GM12878 (cell line): ENCODE data around the gene C2. TPM values are rescaled to one million over a fixed set of nuclear protein-coding genes. Genes with fewer than 3 reads are reported as not detected.

Experiments
- ATAC-seq: fragments of 200-7000 bp; cut with Tn5 transposase; 3 replicates; pipeline ENCODE4 v1.9.1; 2020; ENCODE audit warnings: mild to moderate bottlenecking, moderate library complexity
- BruUV-seq: library from RNA; stranded (reverse); fragments of 400-500 nt; replicated peaks from 2 replicates; lab custom pipeline; 2021; lab: Mats Ljungman, UMichigan
- CTCF ChIA-PET: fragments of 300-600 bp; sonication (Branson Sonifier 250); formaldehyde crosslinking; extraction: SDS; loops from one replicate; lab custom pipeline; 2021; ENCODE audit warnings: inconsistent platforms; lab: Yijun Ruan, JAX
- POLR2A ChIA-PET: fragments of 350-600 bp; formaldehyde crosslinking; extraction: SDS; loops from one replicate; lab custom pipeline; 2021; ENCODE audit warnings: inconsistent platforms; lab: Charles Lee
- RAD21 ChIA-PET: fragments of 300-600 bp; sonication (Branson Sonifier 250); formaldehyde crosslinking; loops from one replicate; lab custom pipeline; 2023; ENCODE audit warnings: antibody characterized with exemption; ENCODE audit not compliant: unreplicated experiment; lab: Charles Lee
- SMC1A ChIA-PET: fragments of 300-600 bp; sonication (Branson Sonifier 250); formaldehyde crosslinking; loops from one replicate; lab custom pipeline; 2023; ENCODE audit not compliant: unreplicated experiment, uncharacterized antibody; lab: Charles Lee
- DNase-seq: peaks from one replicate; pipeline ENCODE4 v3.0.0-alpha.2; 2011; ENCODE audit warnings: low read depth, low spot score
- FAIRE-seq: peaks from 3 replicates; lab custom pipeline; 2011; peaks lifted over from hg19 to GRCh38; lab: Jason Lieb, UNC
- H2AFZ ChIP-seq: 2 replicates; pipeline ENCODE4 v1.6.0; 2011; ENCODE audit warnings: low read depth, low read length, control low read depth; ENCODE audit not compliant: control insufficient read depth
- H3K27ac ChIP-seq: 2 replicates; pipeline ENCODE4 v1.5.1; 2011; ENCODE audit warnings: control low read depth; ENCODE audit not compliant: control insufficient read depth, insufficient read depth
- H3K27me3 ChIP-seq, 2 experiments: replicated peaks in 1 of 2; 2 replicates each; pipeline versions ENCODE4 v1.6.0 to v1.6.1; 2011; ENCODE audit warnings: low read length in 1 of 2; ENCODE audit not compliant: control insufficient read depth in 2 of 2, insufficient read depth in 2 of 2
- H3K36me3 ChIP-seq, 2 experiments: 2 replicates each; pipeline ENCODE4 v1.5.1; 2011; ENCODE audit warnings: low read length in 1 of 2; ENCODE audit not compliant: control insufficient read depth in 2 of 2, insufficient read depth in 2 of 2
- H3K4me1 ChIP-seq: 2 replicates; pipeline ENCODE4 v1.6.1; 2011; ENCODE audit warnings: mild to moderate bottlenecking, low read length, moderate library complexity, mixed read lengths; ENCODE audit not compliant: control insufficient read depth, insufficient read depth
- H3K4me2 ChIP-seq: 2 replicates; pipeline ENCODE4 v1.6.0; 2011; ENCODE audit warnings: control low read depth; ENCODE audit not compliant: control insufficient read depth, insufficient read depth
- H3K4me3 ChIP-seq: fragments of 200-600 bp; sonication (generic); 2 replicates; pipeline ENCODE4 v1.5.1; 2016
- H3K79me2 ChIP-seq: 2 replicates; pipeline ENCODE4 v1.6.0; 2011; ENCODE audit warnings: low read length; ENCODE audit not compliant: control insufficient read depth, insufficient read depth
- H3K9ac ChIP-seq: 2 replicates; pipeline ENCODE4 v1.8.0; 2011; ENCODE audit warnings: low read length, control low read depth, mixed read lengths; ENCODE audit not compliant: control insufficient read depth, insufficient read depth
- H3K9me3 ChIP-seq: replicated peaks from 3 replicates; pipeline ENCODE4 v1.5.1; 2011; ENCODE audit warnings: mild to moderate bottlenecking, low read length; ENCODE audit not compliant: control insufficient read depth, insufficient read depth
- H4K20me1 ChIP-seq: 2 replicates; pipeline ENCODE4 v1.6.0; 2011; ENCODE audit not compliant: control insufficient read depth, insufficient read depth
- BMI1 ChIP-seq: fragments of 450-650 bp; IDR thresholded peaks from 2 replicates; pipeline ENCODE4 v1.6.1; 2016; ENCODE audit warnings: mild to moderate bottlenecking, moderate library complexity, borderline replicate concordance
- FOXK2 ChIP-seq: fragments of 450-650 bp; IDR thresholded peaks from 2 replicates; pipeline ENCODE4 v1.6.1; 2017; ENCODE audit warnings: mild to moderate bottlenecking, moderate library complexity
- FOXM1 ChIP-seq: IDR thresholded peaks from 2 replicates; pipeline ENCODE4 v1.6.1; 2012; ENCODE audit warnings: low read depth, mild to moderate bottlenecking, inconsistent platforms, low read length, moderate library complexity
- GABPA ChIP-seq: IDR thresholded peaks from 2 replicates; pipeline ENCODE4 v1.6.1; 2014; ENCODE audit warnings: antibody characterized with exemption, low read depth, mild to moderate bottlenecking, inconsistent platforms
- HDGF ChIP-seq: fragments of 450-650 bp; IDR thresholded peaks from 2 replicates; pipeline ENCODE4 v1.6.1; 2016; ENCODE audit warnings: antibody characterized with exemption
- IKZF1 ChIP-seq: fragments of 450-650 bp; conservative IDR thresholded peaks from 2 replicates; pipeline ENCODE4 v1.6.1; 2017; ENCODE audit warnings: antibody characterized with exemption, mild to moderate bottlenecking
- NR2C2 ChIP-seq: IDR thresholded peaks from 2 replicates; pipeline ENCODE4 v1.6.1; 2011; ENCODE audit warnings: borderline replicate concordance, low read depth; ENCODE audit not compliant: control insufficient read depth, insufficient read length
- PAX5 ChIP-seq: IDR thresholded peaks from 2 replicates; pipeline ENCODE4 v1.6.1; 2011; ENCODE audit warnings: low read depth, low read length, borderline replicate concordance
- RAD21 ChIP-seq: IDR thresholded peaks from 2 replicates; pipeline ENCODE4 v1.6.1; 2011; ENCODE audit warnings: mild to moderate bottlenecking, low read depth, low read length, moderate library complexity; ENCODE audit not compliant: insufficient read depth
- TCF3 ChIP-seq: IDR thresholded peaks from 2 replicates; pipeline ENCODE4 v1.6.1; 2012; ENCODE audit warnings: low read depth, mild to moderate bottlenecking, low read length, borderline replicate concordance; ENCODE audit not compliant: insufficient read depth
- ZBED1 ChIP-seq: IDR thresholded peaks from 2 replicates; pipeline ENCODE4 v1.6.1; 2016; ENCODE audit warnings: borderline replicate concordance
- ZBTB11 ChIP-seq: fragments of 450-650 bp; formaldehyde crosslinking; IDR thresholded peaks from 2 replicates; pipeline ENCODE4 v1.5.0; 2022; ENCODE audit warnings: mild to moderate bottlenecking, missing genetic modification characterization
- ZZZ3 ChIP-seq: IDR thresholded peaks from 2 replicates; pipeline ENCODE4 v1.6.1; 2011; ENCODE audit warnings: low read depth; ENCODE audit not compliant: control insufficient read depth, insufficient read length
- WGBS: methylation state at CpG from one replicate; pipeline ENCODE4 v1.1.6; 2016; ENCODE audit warnings: low lambda C conversion rate; ENCODE audit not compliant: insufficient replicate concordance, insufficient coverage; ENCODE audit errors: missing lambda C conversion rate; 5-methylcytosine and 5-hydroxymethylcytosine counted together
- in situ Hi-C: fragments of 300-500 bp; cut with MboI; formaldehyde crosslinking; loops from 9 replicates; pipeline ENCODE4 v1.14.3; 2018; ENCODE audit warnings: mixed read lengths
- intact Hi-C: fragments of 100-400 bp; cut with micrococcal nuclease; formaldehyde crosslinking; loops from one replicate; pipeline ENCODE4 v1.14.2; 2022; ENCODE audit not compliant: unreplicated experiment
- polyA plus RNA-seq, 11 experiments: library from polyadenylated mRNA; depleted of rRNA in 4 of 11; unstranded in 6 of 11; stranded (reverse) in 5 of 11; fragments of >200 nt; fragmentation: Nextera tagmentation in 4 of 11; fragmentation: Illumina TruSeq in 1 of 11; extraction: Ambion mirVana in 4 of 11; extraction: Trizol in 1 of 11; gene quantifications; 1 replicate in 1 of 11; 2 replicates in 10 of 11; pipeline versions ENCODE4 v1.2.1 to v1.2.3, GENCODE V29; 2011 to 2016; ENCODE audit warnings: inconsistent platforms in 2 of 11, missing spikeins in 2 of 11, low read depth in 1 of 11
- total RNA-seq, 4 experiments: library from RNA; depleted of rRNA in 3 of 4; stranded (reverse); fragments of >200 nt in 3 of 4; fragmentation: Illumina TruSeq in 1 of 4; extraction: Trizol in 1 of 4; gene quantifications; 2 replicates each; pipeline versions ENCODE4 v1.2.1 to v1.2.3, GENCODE V29; 2013 to 2021
- TF ChIP-seq, protein P1 (sequence below): IDR thresholded peaks from 2 replicates; pipeline ENCODE4 v1.6.1; 2011; ENCODE audit warnings: mild to moderate bottlenecking, low read depth, low read length, moderate library complexity; ENCODE audit not compliant: insufficient replicate concordance

The C2 gene
- total and polyA plus RNA-seq, 10 of the 15 experiments (the other 5 are each of a cell fraction or from before 2014, with no cell fraction given), result 0.06 to 0.97 (median 0.21) TPM; not detected in 5

- no peaks in the 10 kb centered on the region for H3K9me3 ChIP-seq
- H3K27ac ChIP-seq, result no peak overlapping the region
- intact Hi-C loops, result no loop called here
- ChIA-PET POLR2A (no interaction called here), CTCF (no interaction called here), RAD21 (no interaction called here), SMC1A (no interaction called here)
- no peak overlapping the region for H3K9ac ChIP-seq
- no peak overlapping the region for H2AFZ ChIP-seq
- no peaks in the 10 kb centered on the region for H3K79me2 ChIP-seq
- in situ Hi-C loops, result no loop called here
- no peak overlapping the region for H3K4me3 ChIP-seq
- ATAC-seq, result no peak
- H3K27me3 ChIP-seq, result peaks cover 0 to 2% of the 10 kb centered on the region in 2 experiments; a peak in 1 of 4 replicates
- 62% methylated on average over 16 of the region's 19 CpGs for WGBS
- no peak overlapping the region for H3K4me2 ChIP-seq
- no peak for TF ChIP-seq NR2C2
- BruUV-seq, result no TSS peak
- no peaks in the 10 kb centered on the region for H3K4me1 ChIP-seq
- no peaks in the 10 kb centered on the region for H4K20me1 ChIP-seq
- FAIRE-seq, result no peak
- no peaks in the 10 kb centered on the region for H3K36me3 ChIP-seq
- no peak for DNase-seq
Observed at GRCh38 chr6:31933537-31933936, 6.0 kb downstream of the C2 start.

DNA sequence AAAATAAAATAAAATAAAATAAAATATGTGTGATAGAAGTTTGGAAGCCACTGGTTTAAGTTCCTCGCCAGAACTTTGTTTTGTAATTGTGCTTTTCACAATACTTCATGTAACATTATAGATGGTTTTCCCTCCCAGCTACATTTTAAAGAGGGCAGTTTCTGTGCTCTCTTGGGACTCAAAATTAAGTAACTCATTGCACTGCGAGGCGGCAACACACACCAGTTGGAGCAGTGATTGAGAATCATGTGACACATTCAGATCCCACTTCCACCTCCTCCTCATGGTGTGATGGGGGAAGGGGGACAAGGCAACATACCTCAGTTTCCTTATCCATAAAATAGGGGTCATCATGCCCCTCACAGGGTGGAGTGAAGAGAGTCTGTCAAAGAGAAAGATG lies 7.5 kb downstream of the C2 start:
- no peak for FAIRE-seq
- H3K9me3 ChIP-seq, result no peaks in the 10 kb centered on the region
- ChIA-PET SMC1A (interaction anchor here (0.7 to 1.1 kb wide), 2 partner anchors 10 to 114 kb away, joined by 3 to 5 read pairs; no protein-coding TSS in a partner anchor), POLR2A (no interaction called here), RAD21 (no interaction called here), CTCF (interaction anchor here (0.7 to 1.0 kb wide), 2 partner anchors 9 to 23 kb away, joined by 3 read pairs; no protein-coding TSS in a partner anchor)
- H3K4me1 ChIP-seq, result no peaks in the 10 kb centered on the region
- no peak for DNase-seq
- no peak overlapping the region for H3K4me2 ChIP-seq
- H3K9ac ChIP-seq, result no peak overlapping the region
- WGBS, result 60% methylated on average over 3 of the region's 3 CpGs
- no peak overlapping the region for H3K4me3 ChIP-seq
- BruUV-seq, result no TSS peak
- H4K20me1 ChIP-seq, result no peaks in the 10 kb centered on the region
- no peaks in the 10 kb centered on the region for H3K36me3 ChIP-seq
- no peak overlapping the region for H3K27ac ChIP-seq
- in situ Hi-C loops (no loop called here), intact Hi-C loops (no loop called here)
- peaks cover 0 to 2% of the 10 kb centered on the region in 2 experiments; a peak in 1 of 4 replicates for H3K27me3 ChIP-seq
- ATAC-seq, result no peak
- no peaks in the 10 kb centered on the region for H3K79me2 ChIP-seq
- no peak overlapping the region for H2AFZ ChIP-seq
- TF ChIP-seq ZZZ3 (no peak), BMI1 (no peak), IKZF1 (no peak), ZBTB11 (CRISPR knock-in tag) (no peak), RAD21 (no peak), HDGF (no peak), PAX5 (no peak), GABPA (no peak), FOXM1 (no peak), FOXK2 (no peak), TCF3 (no peak), ZBED1 (no peak)
- TF ChIP-seq, protein P1, sequence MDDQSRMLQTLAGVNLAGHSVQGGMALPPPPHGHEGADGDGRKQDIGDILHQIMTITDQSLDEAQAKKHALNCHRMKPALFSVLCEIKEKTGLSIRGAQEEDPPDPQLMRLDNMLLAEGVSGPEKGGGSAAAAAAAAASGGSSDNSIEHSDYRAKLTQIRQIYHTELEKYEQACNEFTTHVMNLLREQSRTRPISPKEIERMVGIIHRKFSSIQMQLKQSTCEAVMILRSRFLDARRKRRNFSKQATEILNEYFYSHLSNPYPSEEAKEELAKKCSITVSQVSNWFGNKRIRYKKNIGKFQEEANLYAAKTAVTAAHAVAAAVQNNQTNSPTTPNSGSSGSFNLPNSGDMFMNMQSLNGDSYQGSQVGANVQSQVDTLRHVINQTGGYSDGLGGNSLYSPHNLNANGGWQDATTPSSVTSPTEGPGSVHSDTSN, result no peak
